Neural cell (in vitro differentiated cells): ENCODE measurements around the gene EVA1A. TPM values are rescaled to one million over a fixed set of nuclear protein-coding genes. Genes with fewer than 3 reads are reported as not detected.

ENCODE experiments used
- H2AFZ ChIP-seq: fragments of 200-600, 300-800 bp; sonication (generic), shearing (Covaris generic); 2 replicates; pipeline ENCODE4 v1.6.0; 2014; ENCODE audit warnings: low read depth, mild to moderate bottlenecking, antibody characterized with exemption, low read length, moderate library complexity
- H3F3A ChIP-seq: fragments of 200-600 bp; shearing (Covaris generic); 2 replicates; pipeline ENCODE4 v1.6.1; 2016; ENCODE audit warnings: mild to moderate bottlenecking, moderate library complexity, mixed read lengths, antibody characterized with exemption, low read length; ENCODE audit not compliant: insufficient read depth, poor library complexity, severe bottlenecking
- H3K27ac ChIP-seq: fragments of 200-600, 300-800 bp; sonication (generic), shearing (Covaris generic); 2 replicates; pipeline ENCODE4 v1.5.1; 2014; ENCODE audit warnings: mild to moderate bottlenecking, low read length, moderate library complexity
- H3K27me3 ChIP-seq: fragments of 300-800, 200-600 bp; sonication (generic), shearing (Covaris generic); 2 replicates; pipeline ENCODE4 v1.6.0; 2014; ENCODE audit warnings: mild to moderate bottlenecking, low read depth, low read length, moderate library complexity; ENCODE audit not compliant: insufficient read depth
- H3K36me3 ChIP-seq: fragments of 300-800, 200-600 bp; sonication (generic), shearing (Covaris generic); 2 replicates; pipeline ENCODE4 v1.5.1; 2014; ENCODE audit warnings: mild to moderate bottlenecking, antibody characterized with exemption, low read length, moderate library complexity; ENCODE audit not compliant: insufficient read depth
- H3K4me2 ChIP-seq: fragments of 300-800, 200-600 bp; sonication (generic), shearing (Covaris generic); 2 replicates; pipeline ENCODE4 v1.6.0; 2014; ENCODE audit warnings: mild to moderate bottlenecking, low read length
- H3K4me3 ChIP-seq: fragments of 300-800, 200-600 bp; sonication (generic), shearing (Covaris generic); 2 replicates; pipeline ENCODE4 v1.5.1; 2014; ENCODE audit warnings: mild to moderate bottlenecking, low read length, moderate library complexity
- H3K79me2 ChIP-seq: fragments of 200-600 bp; shearing (Covaris generic); replicated peaks from 2 replicates; pipeline ENCODE4 v1.6.0; 2014; ENCODE audit warnings: mild to moderate bottlenecking, low read length, moderate library complexity; ENCODE audit not compliant: insufficient read depth
- H3K9ac ChIP-seq: fragments of 300-800, 200-600 bp; sonication (generic), shearing (Covaris generic); 2 replicates; pipeline ENCODE4 v1.6.1; 2016; ENCODE audit warnings: mild to moderate bottlenecking, low read length, mixed read lengths
- H3K9me2 ChIP-seq: fragments of 200-600 bp; shearing (Covaris generic); 2 replicates; pipeline ENCODE4 v1.6.1; 2016; ENCODE audit warnings: mild to moderate bottlenecking, low read length, mixed read lengths; ENCODE audit not compliant: insufficient read depth
- H3K9me3 ChIP-seq: fragments of 200-600, 300-800 bp; sonication (generic), shearing (Covaris generic); 2 replicates; pipeline ENCODE4 v1.6.1; 2016; ENCODE audit warnings: mild to moderate bottlenecking, mixed run types, low read length, moderate library complexity, mixed read lengths
- H4K20me1 ChIP-seq: fragments of 200-600 bp; shearing (Covaris generic); 2 replicates; pipeline ENCODE4 v1.6.1; 2016; ENCODE audit warnings: mild to moderate bottlenecking, mixed run types; ENCODE audit not compliant: insufficient read depth
- EP300 ChIP-seq: fragments of 450-650 bp; conservative IDR thresholded peaks from 2 replicates; pipeline ENCODE4 v1.6.1; 2014; ENCODE audit warnings: antibody characterized with exemption, mild to moderate bottlenecking, moderate library complexity; ENCODE audit not compliant: poor library complexity, severe bottlenecking
- EZH2 ChIP-seq: fragments of 200-600, 300-800 bp; shearing (Covaris generic), sonication (generic); IDR thresholded peaks from 2 replicates; pipeline ENCODE4 v1.6.1; 2014; ENCODE audit warnings: antibody characterized with exemption, low read length, borderline replicate concordance, mild to moderate bottlenecking; ENCODE audit not compliant: insufficient read depth, poor library complexity, severe bottlenecking
- MXI1 ChIP-seq: fragments of 450-650 bp; conservative IDR thresholded peaks from 2 replicates; pipeline ENCODE4 v1.6.1; 2014; ENCODE audit warnings: antibody characterized with exemption, mild to moderate bottlenecking; ENCODE audit not compliant: poor library complexity, severe bottlenecking
- POLR2AphosphoS5 ChIP-seq: IDR thresholded peaks from 2 replicates; pipeline ENCODE4 v1.6.1; 2012
- RAD21 ChIP-seq: fragments of 450-650 bp; conservative IDR thresholded peaks from 2 replicates; pipeline ENCODE4 v1.6.1; 2014; ENCODE audit warnings: antibody characterized with exemption, mild to moderate bottlenecking, moderate library complexity
- SMC3 ChIP-seq: fragments of 450-650 bp; conservative IDR thresholded peaks from 2 replicates; pipeline ENCODE4 v1.6.1; 2014; ENCODE audit warnings: antibody characterized with exemption, mild to moderate bottlenecking, moderate library complexity; ENCODE audit not compliant: poor library complexity
- TAF1 ChIP-seq: IDR thresholded peaks from 2 replicates; pipeline ENCODE4 v1.6.1; 2012; ENCODE audit warnings: low read depth
- polyA plus RNA-seq: library from polyadenylated mRNA; depleted of rRNA; stranded (reverse); fragments of >200 nt; gene quantifications from 2 replicates; pipeline ENCODE4 v1.2.3, GENCODE V29; 2014
- TF ChIP-seq, protein P1 (sequence below): IDR thresholded peaks from 2 replicates; pipeline ENCODE4 v1.6.1; 2012; ENCODE audit warnings: borderline replicate concordance
- TF ChIP-seq, protein P2 (sequence below): fragments of 450-650 bp; IDR thresholded peaks from 2 replicates; pipeline ENCODE4 v1.5.1; 2014; ENCODE audit warnings: antibody characterized with exemption, mild to moderate bottlenecking, moderate library complexity; ENCODE audit not compliant: poor library complexity, severe bottlenecking

EVA1A gene
- polyA plus RNA-seq, 1 donor from 2014 or later, result not detected

DNA sequence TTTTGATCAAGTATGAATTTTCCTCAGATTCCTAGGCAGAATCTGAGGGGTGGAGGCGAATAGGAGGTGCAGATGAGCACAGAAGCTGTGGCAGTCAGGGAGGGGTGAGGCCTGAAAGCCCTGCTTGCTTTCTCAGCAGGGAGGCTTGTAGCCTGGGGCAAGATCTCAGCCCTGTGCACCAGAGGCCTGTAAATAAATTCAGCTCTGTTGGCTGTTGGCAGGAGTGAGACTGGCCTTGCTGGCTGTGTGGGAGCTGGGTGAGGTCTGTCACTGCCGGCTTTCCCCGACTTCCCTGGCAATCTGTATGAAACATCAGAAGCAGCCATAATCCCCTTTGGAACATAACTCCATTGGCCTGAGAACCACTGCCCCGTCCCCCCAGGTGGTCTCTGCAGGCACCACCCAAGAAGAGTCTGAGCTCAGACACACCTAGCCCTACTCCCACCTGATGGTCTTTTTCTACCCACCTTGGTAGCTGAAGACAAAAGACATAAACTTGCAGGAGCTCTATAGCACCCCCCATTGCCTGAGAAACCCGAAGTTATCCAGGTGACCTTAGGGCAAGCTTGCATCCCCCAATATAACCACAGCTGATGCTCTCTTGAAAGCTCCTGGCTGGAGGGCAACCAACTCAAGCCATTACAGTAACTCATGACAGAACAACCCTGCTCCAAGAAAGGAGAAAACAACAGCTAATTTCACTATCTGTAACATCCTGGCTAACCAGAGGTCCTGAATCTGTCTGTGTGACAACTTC, 32.3 kb downstream of the EVA1A start:
- H3K9ac ChIP-seq, result no peak overlapping the region
- H3K9me3 ChIP-seq, result no peaks in the 10 kb centered on the region
- H3K27ac ChIP-seq, result no peak overlapping the region
- no peaks in the 10 kb centered on the region for H3K36me3 ChIP-seq
- no peaks in the 10 kb centered on the region for H3K27me3 ChIP-seq
- H3K9me2 ChIP-seq, result no peaks in the 10 kb centered on the region
- TF ChIP-seq RAD21 (no peak), MXI1 (no peak), TAF1 (no peak), EZH2 (no peak), SMC3 (no peak), POLR2AphosphoS5 (no peak), EP300 (no peak)
- TF ChIP-seq, protein P1, sequence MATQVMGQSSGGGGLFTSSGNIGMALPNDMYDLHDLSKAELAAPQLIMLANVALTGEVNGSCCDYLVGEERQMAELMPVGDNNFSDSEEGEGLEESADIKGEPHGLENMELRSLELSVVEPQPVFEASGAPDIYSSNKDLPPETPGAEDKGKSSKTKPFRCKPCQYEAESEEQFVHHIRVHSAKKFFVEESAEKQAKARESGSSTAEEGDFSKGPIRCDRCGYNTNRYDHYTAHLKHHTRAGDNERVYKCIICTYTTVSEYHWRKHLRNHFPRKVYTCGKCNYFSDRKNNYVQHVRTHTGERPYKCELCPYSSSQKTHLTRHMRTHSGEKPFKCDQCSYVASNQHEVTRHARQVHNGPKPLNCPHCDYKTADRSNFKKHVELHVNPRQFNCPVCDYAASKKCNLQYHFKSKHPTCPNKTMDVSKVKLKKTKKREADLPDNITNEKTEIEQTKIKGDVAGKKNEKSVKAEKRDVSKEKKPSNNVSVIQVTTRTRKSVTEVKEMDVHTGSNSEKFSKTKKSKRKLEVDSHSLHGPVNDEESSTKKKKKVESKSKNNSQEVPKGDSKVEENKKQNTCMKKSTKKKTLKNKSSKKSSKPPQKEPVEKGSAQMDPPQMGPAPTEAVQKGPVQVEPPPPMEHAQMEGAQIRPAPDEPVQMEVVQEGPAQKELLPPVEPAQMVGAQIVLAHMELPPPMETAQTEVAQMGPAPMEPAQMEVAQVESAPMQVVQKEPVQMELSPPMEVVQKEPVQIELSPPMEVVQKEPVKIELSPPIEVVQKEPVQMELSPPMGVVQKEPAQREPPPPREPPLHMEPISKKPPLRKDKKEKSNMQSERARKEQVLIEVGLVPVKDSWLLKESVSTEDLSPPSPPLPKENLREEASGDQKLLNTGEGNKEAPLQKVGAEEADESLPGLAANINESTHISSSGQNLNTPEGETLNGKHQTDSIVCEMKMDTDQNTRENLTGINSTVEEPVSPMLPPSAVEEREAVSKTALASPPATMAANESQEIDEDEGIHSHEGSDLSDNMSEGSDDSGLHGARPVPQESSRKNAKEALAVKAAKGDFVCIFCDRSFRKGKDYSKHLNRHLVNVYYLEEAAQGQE, result no peak
- TF ChIP-seq, protein P2, sequence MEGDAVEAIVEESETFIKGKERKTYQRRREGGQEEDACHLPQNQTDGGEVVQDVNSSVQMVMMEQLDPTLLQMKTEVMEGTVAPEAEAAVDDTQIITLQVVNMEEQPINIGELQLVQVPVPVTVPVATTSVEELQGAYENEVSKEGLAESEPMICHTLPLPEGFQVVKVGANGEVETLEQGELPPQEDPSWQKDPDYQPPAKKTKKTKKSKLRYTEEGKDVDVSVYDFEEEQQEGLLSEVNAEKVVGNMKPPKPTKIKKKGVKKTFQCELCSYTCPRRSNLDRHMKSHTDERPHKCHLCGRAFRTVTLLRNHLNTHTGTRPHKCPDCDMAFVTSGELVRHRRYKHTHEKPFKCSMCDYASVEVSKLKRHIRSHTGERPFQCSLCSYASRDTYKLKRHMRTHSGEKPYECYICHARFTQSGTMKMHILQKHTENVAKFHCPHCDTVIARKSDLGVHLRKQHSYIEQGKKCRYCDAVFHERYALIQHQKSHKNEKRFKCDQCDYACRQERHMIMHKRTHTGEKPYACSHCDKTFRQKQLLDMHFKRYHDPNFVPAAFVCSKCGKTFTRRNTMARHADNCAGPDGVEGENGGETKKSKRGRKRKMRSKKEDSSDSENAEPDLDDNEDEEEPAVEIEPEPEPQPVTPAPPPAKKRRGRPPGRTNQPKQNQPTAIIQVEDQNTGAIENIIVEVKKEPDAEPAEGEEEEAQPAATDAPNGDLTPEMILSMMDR, result no peak
- no peaks in the 10 kb centered on the region for H4K20me1 ChIP-seq
- no peak overlapping the region for H3K4me3 ChIP-seq
- no peaks in the 10 kb centered on the region for H3F3A ChIP-seq
- H2AFZ ChIP-seq, result no peak overlapping the region
- H3K4me2 ChIP-seq, result no peak overlapping the region
- H3K79me2 ChIP-seq, result no peaks in the 10 kb centered on the region

DNA sequence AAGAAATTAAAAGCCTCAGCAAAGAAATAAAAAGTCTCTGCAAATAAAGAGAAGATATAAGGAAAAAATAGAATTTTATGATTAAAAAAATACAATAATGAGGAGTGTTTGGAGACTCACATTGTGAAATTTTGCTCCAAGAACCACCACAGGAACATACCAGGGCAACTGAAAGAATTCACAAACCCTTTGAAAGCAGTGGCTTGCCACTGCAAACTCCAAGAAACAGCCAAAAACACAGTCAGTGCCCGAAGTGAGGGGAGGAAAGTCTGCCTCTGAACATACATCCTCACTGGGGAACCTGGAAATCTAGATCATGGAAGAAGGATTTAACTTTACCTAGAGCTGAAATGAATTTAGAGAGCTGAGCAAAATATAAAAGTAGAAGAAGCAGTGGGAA, 33.1 kb downstream of the EVA1A start:
- no peaks in the 10 kb centered on the region for H3K9me2 ChIP-seq
- no peaks in the 10 kb centered on the region for H4K20me1 ChIP-seq
- H3K79me2 ChIP-seq, result no peaks in the 10 kb centered on the region
- no peaks in the 10 kb centered on the region for H3K36me3 ChIP-seq
- no peaks in the 10 kb centered on the region for H3K27me3 ChIP-seq
- H3K27ac ChIP-seq, result no peak overlapping the region
- no peak overlapping the region for H2AFZ ChIP-seq
- H3K4me3 ChIP-seq, result no peak overlapping the region
- H3K9me3 ChIP-seq, result no peaks in the 10 kb centered on the region
- TF ChIP-seq, protein P2, result no peak
- no peak for TF ChIP-seq POLR2AphosphoS5
- no peak for TF ChIP-seq RAD21
- no peak for TF ChIP-seq EZH2
- TF ChIP-seq EP300, result no peak
- no peak for TF ChIP-seq SMC3
- no peak for TF ChIP-seq TAF1
- TF ChIP-seq, protein P1, result no peak
- TF ChIP-seq MXI1, result no peak
- H3K9ac ChIP-seq, result no peak overlapping the region
- H3F3A ChIP-seq, result no peaks in the 10 kb centered on the region
- no peak overlapping the region for H3K4me2 ChIP-seq
